MM.1S (cell line): ENCODE measurements around the gene KIFAP3.

ENCODE experiments used
- DNase-seq: peaks from one replicate; pipeline ENCODE4 v3.0.0-alpha.2; 2015
- H2AFZ ChIP-seq: fragments of 300-600 bp; sonication (generic); 2 replicates; pipeline ENCODE4 v1.6.0; 2016; ENCODE audit warnings: antibody characterized with exemption, low read length
- H3F3A ChIP-seq: fragments of 300-600 bp; sonication (generic); 2 replicates; pipeline ENCODE4 v1.6.1; 2016; ENCODE audit warnings: mild to moderate bottlenecking, antibody characterized with exemption, low read length, moderate library complexity, mixed read lengths; ENCODE audit not compliant: insufficient read depth
- H3K27ac ChIP-seq: fragments of 300-600 bp; sonication (generic); 2 replicates; pipeline ENCODE4 v1.5.1; 2016; ENCODE audit warnings: mild to moderate bottlenecking, low read length
- H3K27me3 ChIP-seq: fragments of 300-600 bp; sonication (generic); replicated peaks from 2 replicates; pipeline ENCODE4 v1.6.0; 2016; ENCODE audit warnings: low read length; ENCODE audit not compliant: insufficient read depth
- H3K36me3 ChIP-seq: fragments of 300-600 bp; sonication (generic); replicated peaks from 2 replicates; pipeline ENCODE4 v1.6.1; 2016; ENCODE audit warnings: mild to moderate bottlenecking, low read length, mixed read lengths; ENCODE audit not compliant: insufficient read depth
- H3K4me1 ChIP-seq: fragments of 300-600 bp; sonication (generic); 2 replicates; pipeline ENCODE4 v1.6.1; 2016; ENCODE audit warnings: low read length, mixed read lengths
- H3K4me2 ChIP-seq: fragments of 300-600 bp; sonication (generic); 2 replicates; pipeline ENCODE4 v1.6.0; 2016; ENCODE audit warnings: low read depth, low read length
- H3K4me3 ChIP-seq: fragments of 300-600 bp; sonication (generic); 2 replicates; pipeline ENCODE4 v1.5.1; 2016; ENCODE audit warnings: low read length, mixed read lengths
- H3K79me2 ChIP-seq: fragments of 300-600 bp; sonication (generic); 2 replicates; pipeline ENCODE4 v1.6.1; 2016; ENCODE audit warnings: mixed run types, low read length, mixed read lengths
- H3K9ac ChIP-seq: fragments of 300-600 bp; sonication (generic); 2 replicates; pipeline ENCODE4 v1.6.1; 2016; ENCODE audit warnings: low read length, mixed read lengths
- H3K9me2 ChIP-seq: fragments of 300-600 bp; sonication (generic); replicated peaks from 2 replicates; pipeline ENCODE4 v1.6.1; 2016; ENCODE audit warnings: mild to moderate bottlenecking, low read length, mixed read lengths; ENCODE audit not compliant: insufficient read depth
- H3K9me3 ChIP-seq: fragments of 300-600 bp; sonication (generic); replicated peaks from 2 replicates; pipeline ENCODE4 v1.6.1; 2016; ENCODE audit warnings: mild to moderate bottlenecking, low read length, mixed read lengths; ENCODE audit not compliant: insufficient read depth
- H4K20me1 ChIP-seq: fragments of 300-600 bp; sonication (generic); 2 replicates; pipeline ENCODE4 v1.6.1; 2016; ENCODE audit warnings: mild to moderate bottlenecking, low read length, moderate library complexity, mixed read lengths; ENCODE audit not compliant: insufficient read depth
- CTCF ChIP-seq: fragments of 300-600 bp; sonication (generic); IDR thresholded peaks from 2 replicates; pipeline ENCODE4 v1.5.1; 2016; ENCODE audit warnings: antibody characterized with exemption, low read length, mixed read lengths
- EZH2 ChIP-seq: fragments of 300-600 bp; sonication (generic); optimal IDR thresholded peaks from 2 replicates; pipeline ENCODE3; 2017; ENCODE audit warnings: low read depth, mild to moderate bottlenecking, antibody characterized with exemption, low read length, mixed read lengths
- EZH2phosphoT487 ChIP-seq: fragments of 300-600 bp; sonication (generic); IDR thresholded peaks from 2 replicates; pipeline ENCODE4 v1.6.1; 2018; ENCODE audit warnings: antibody characterized with exemption, low read length

Gene KIFAP3

GRCh38 chr1:169999331-169999741, 75.2 kb downstream of the KIFAP3 start:
- no peaks in the 10 kb centered on the region for H3F3A ChIP-seq
- no peaks in the 10 kb centered on the region for H3K36me3 ChIP-seq
- H3K79me2 ChIP-seq: no peaks in the 10 kb centered on the region
- no peak overlapping the region for H3K4me3 ChIP-seq
- no peak overlapping the region for H3K4me2 ChIP-seq
- TF ChIP-seq EZH2phosphoT487 (no peak), EZH2 (no peak), CTCF (no peak)
- H3K4me1 ChIP-seq: no peaks in the 10 kb centered on the region
- no peaks in the 10 kb centered on the region for H3K9me3 ChIP-seq
- no peak overlapping the region for H3K27ac ChIP-seq
- no peaks in the 10 kb centered on the region for H3K9me2 ChIP-seq
- H3K27me3 ChIP-seq: no peaks in the 10 kb centered on the region
- no peaks in the 10 kb centered on the region for H4K20me1 ChIP-seq
- DNase-seq: no peak
- no peak overlapping the region for H2AFZ ChIP-seq
- no peak overlapping the region for H3K9ac ChIP-seq

- no peak overlapping the region for H3K4me2 ChIP-seq
- H3K9me2 ChIP-seq: no peaks in the 10 kb centered on the region
- TF ChIP-seq EZH2phosphoT487 (no peak), CTCF (no peak), EZH2 (no peak)
- H3K79me2 ChIP-seq: no peaks in the 10 kb centered on the region
- no peaks in the 10 kb centered on the region for H3K27me3 ChIP-seq
- no peaks in the 10 kb centered on the region for H3K9me3 ChIP-seq
- H3F3A ChIP-seq: no peaks in the 10 kb centered on the region
- no peak overlapping the region for H3K4me3 ChIP-seq
- no peak overlapping the region for H3K9ac ChIP-seq
- H2AFZ ChIP-seq: no peak overlapping the region
- H4K20me1 ChIP-seq: no peaks in the 10 kb centered on the region
- no peaks in the 10 kb centered on the region for H3K36me3 ChIP-seq
- H3K27ac ChIP-seq: no peak overlapping the region
- no peak for DNase-seq
- no peaks in the 10 kb centered on the region for H3K4me1 ChIP-seq
These were observed 78.5 kb downstream of the KIFAP3 start for GRCh38 chr1:169995993-169996392.

- Histone ChIP-seq H3K4me3 (no peak overlapping the region), H3K79me2 (no peaks in the 10 kb centered on the region), H4K20me1 (no peaks in the 10 kb centered on the region; the same call in 1 of the 2 replicates), H3K36me3 (no peaks in the 10 kb centered on the region), H3K4me2 (no peak overlapping the region), H2AFZ (no peak overlapping the region), H3K27me3 (no peaks in the 10 kb centered on the region), H3F3A (no peaks in the 10 kb centered on the region), H3K9ac (no peak overlapping the region), H3K9me3 (no peaks in the 10 kb centered on the region), H3K4me1 (no peaks in the 10 kb centered on the region), H3K27ac (no peak overlapping the region), H3K9me2 (no peaks in the 10 kb centered on the region)
- TF ChIP-seq CTCF (no peak), EZH2phosphoT487 (no peak), EZH2 (no peak)
- DNase-seq: no peak
These were observed 85.2 kb downstream of the KIFAP3 start for GRCh38 chr1:169989246-169989645.
